ENCODE measurements around the gene IQCK. TPM values are rescaled to one million over a fixed set of nuclear protein-coding genes. Genes with fewer than 3 reads are reported as not detected.

The IQCK gene
- total RNA-seq, 4 donors from 2014 or later, result 9.0 to 16.3 (median 14.5) TPM

- Histone ChIP-seq H3K9me3 (no peaks in the 10 kb centered on the region), H3K27ac (no peak overlapping the region), H3K4me1 (no peaks in the 10 kb centered on the region), H3K27me3 (no peaks in the 10 kb centered on the region), H3K36me3 (no peaks in the 10 kb centered on the region), H3K4me3 (no peak overlapping the region)
- TF ChIP-seq CTCF (IDR thresholded peaks at IDR 0.05), result no peak
- TF ChIP-seq POLR2AphosphoS5 (IDR thresholded peaks at IDR 0.05), result no peak
- no peak for TF ChIP-seq EP300 (IDR thresholded peaks at IDR 0.05)
- no peak for TF ChIP-seq POLR2A (IDR thresholded peaks at IDR 0.05)
- WGBS, 2 donors (ENCODE audit: low coverage in 1 of 2), result 86 to 87% methylated on average over 2 of the region's 2 CpGs
- ATAC-seq, result no peak
Observed at GRCh38 chr16:19815418-19815817, 97.3 kb downstream of the IQCK start.

GRCh38 chr16:19817122-19817521 lies 99.1 kb downstream of the IQCK start:
- no peaks in the 10 kb centered on the region for H3K9me3 ChIP-seq
- H3K27ac ChIP-seq, result no peak overlapping the region
- ATAC-seq, result no peak
- H3K36me3 ChIP-seq, result no peaks in the 10 kb centered on the region
- no peak for TF ChIP-seq EP300 (IDR thresholded peaks at IDR 0.05)
- TF ChIP-seq POLR2AphosphoS5 (IDR thresholded peaks at IDR 0.05), result no peak
- TF ChIP-seq CTCF (IDR thresholded peaks at IDR 0.05), result no peak
- no peak for TF ChIP-seq POLR2A (IDR thresholded peaks at IDR 0.05)
- WGBS, 2 donors (ENCODE audit: low coverage in 1 of 2), result 68 to 89% methylated on average over 2 to 3 of the region's 3 CpGs
- no peaks in the 10 kb centered on the region for H3K4me1 ChIP-seq
- no peak overlapping the region for H3K4me3 ChIP-seq
- no peaks in the 10 kb centered on the region for H3K27me3 ChIP-seq

GRCh38 chr16:19817875-19818274 lies 99.8 kb downstream of the IQCK start:
- H3K27ac ChIP-seq, result no peak overlapping the region
- H3K9me3 ChIP-seq, result no peaks in the 10 kb centered on the region
- H3K36me3 ChIP-seq, result no peaks in the 10 kb centered on the region
- no peak for TF ChIP-seq EP300 (IDR thresholded peaks at IDR 0.05)
- TF ChIP-seq POLR2A (IDR thresholded peaks at IDR 0.05), result no peak
- TF ChIP-seq CTCF (IDR thresholded peaks at IDR 0.05), result no peak
- TF ChIP-seq POLR2AphosphoS5 (IDR thresholded peaks at IDR 0.05), result no peak
- H3K27me3 ChIP-seq, result no peaks in the 10 kb centered on the region
- ATAC-seq, result no peak
- WGBS, 2 donors (ENCODE audit: low coverage in 1 of 2), result 78 to 84% methylated on average over 7 of the region's 7 CpGs
- no peak overlapping the region for H3K4me3 ChIP-seq
- no peaks in the 10 kb centered on the region for H3K4me1 ChIP-seq

GRCh38 chr16:19822533-19822932 lies 104.5 kb downstream of the IQCK start:
- WGBS, 2 donors (ENCODE audit: low coverage in 1 of 2), result 89% methylated on average over 2 of the region's 2 CpGs
- H3K27me3 ChIP-seq, result no peaks in the 10 kb centered on the region
- H3K36me3 ChIP-seq, result peaks cover 0 to 8% of the 10 kb centered on the region in 2 donors
- H3K9me3 ChIP-seq, result no peaks in the 10 kb centered on the region
- no peak overlapping the region for H3K4me3 ChIP-seq
- ATAC-seq, result no peak
- TF ChIP-seq EP300 (IDR thresholded peaks at IDR 0.05) (no peak), CTCF (IDR thresholded peaks at IDR 0.05) (no peak), POLR2AphosphoS5 (IDR thresholded peaks at IDR 0.05) (no peak), POLR2A (IDR thresholded peaks at IDR 0.05) (no peak)
- H3K4me1 ChIP-seq, result no peaks in the 10 kb centered on the region
- H3K27ac ChIP-seq, result no peak overlapping the region

GRCh38 chr16:19823322-19823721 lies 105.3 kb downstream of the IQCK start:
- Histone ChIP-seq H3K9me3 (no peaks in the 10 kb centered on the region), H3K27me3 (no peaks in the 10 kb centered on the region), H3K4me1 (no peaks in the 10 kb centered on the region), H3K36me3 (peaks cover 0 to 11% of the 10 kb centered on the region in 2 donors), H3K27ac (no peak overlapping the region), H3K4me3 (no peak overlapping the region)
- no peak for ATAC-seq
- TF ChIP-seq EP300 (IDR thresholded peaks at IDR 0.05), result no peak
- TF ChIP-seq POLR2AphosphoS5 (IDR thresholded peaks at IDR 0.05), result no peak
- no peak for TF ChIP-seq POLR2A (IDR thresholded peaks at IDR 0.05)
- no peak for TF ChIP-seq CTCF (IDR thresholded peaks at IDR 0.05)
- WGBS, 2 donors (ENCODE audit: low coverage in 1 of 2), result no CpG with 5 or more reads among the region's 6 CpGs
